Thyroid gland (tissue), 4 donors: ENCODE measurements around the gene LRRC8D. TPM values are rescaled to one million over a fixed set of nuclear protein-coding genes. Genes with fewer than 3 reads are reported as not detected.

Experiments used
- DNase-seq, 2 donors: peaks; one replicate each; pipeline ENCODE4 v3.0.0-alpha.2; 2019
- H3K27ac ChIP-seq, 3 donors: fragments of 200-600 bp; sonication (generic); 1 replicate in 2 of 3; 2 replicates in 1 of 3; pipeline ENCODE4 v1.5.1; 2016 to 2019; ENCODE audit warnings: mild to moderate bottlenecking in 1 of 3, moderate library complexity in 1 of 3
- H3K27me3 ChIP-seq: fragments of 200-600 bp; sonication (generic); one replicate; pipeline ENCODE4 v1.5.1; 2019
- H3K36me3 ChIP-seq, 2 donors: fragments of 200-600 bp; sonication (generic); one replicate each; pipeline ENCODE4 v1.5.1; 2016 to 2019
- H3K4me1 ChIP-seq, 2 donors: fragments of 200-600 bp; sonication (generic); one replicate each; pipeline ENCODE4 v1.5.1; 2017 to 2019
- H3K4me3 ChIP-seq, 3 donors: fragments of 200-600 bp; sonication (generic); replicated peaks in 1 of 3; 1 replicate in 2 of 3; 2 replicates in 1 of 3; pipeline ENCODE4 v1.5.1; 2016; ENCODE audit warnings: mild to moderate bottlenecking in 1 of 3
- H3K9me3 ChIP-seq: fragments of 200-600 bp; sonication (generic); one replicate; pipeline ENCODE4 v1.5.1; 2017
- POLR2A ChIP-seq, 2 donors: fragments of 450-650 bp; IDR thresholded peaks; one replicate each; pipeline ENCODE4 v1.6.1; 2017; ENCODE audit warnings: antibody characterized with exemption in 2 of 2, mild to moderate bottlenecking in 2 of 2, moderate library complexity in 1 of 2
- WGBS, 2 donors: methylation state at CpG; one replicate each; pipeline ENCODE4 v1.1.5; 2017; 5-methylcytosine and 5-hydroxymethylcytosine counted together
- intact Hi-C: fragments of 100-400 bp; cut with DNase I; formaldehyde crosslinking; loops from one replicate; pipeline ENCODE4 v1.15.1; 2023
- total RNA-seq, 4 donors: library from RNA; depleted of rRNA; stranded (reverse); fragments of >200 nt; gene quantifications; one replicate each; pipeline ENCODE4 v1.2.3, GENCODE V29; 2016
- TF ChIP-seq, protein P1 (sequence below), 6 experiments: fragments of 200-600 bp in 3 of 6; fragments of 450-650 bp in 3 of 6; sonication (generic) in 3 of 6; IDR thresholded peaks; one replicate each; pipeline ENCODE4 v1.5.1; 2016 to 2019; ENCODE audit warnings: antibody characterized with exemption in 6 of 6, mild to moderate bottlenecking in 2 of 6, inconsistent platforms in 1 of 6, moderate library complexity in 1 of 6

LRRC8D gene
- total RNA-seq, 4 donors from 2014 or later = 21.1 to 46.7 (median 35.3) TPM

DNA sequence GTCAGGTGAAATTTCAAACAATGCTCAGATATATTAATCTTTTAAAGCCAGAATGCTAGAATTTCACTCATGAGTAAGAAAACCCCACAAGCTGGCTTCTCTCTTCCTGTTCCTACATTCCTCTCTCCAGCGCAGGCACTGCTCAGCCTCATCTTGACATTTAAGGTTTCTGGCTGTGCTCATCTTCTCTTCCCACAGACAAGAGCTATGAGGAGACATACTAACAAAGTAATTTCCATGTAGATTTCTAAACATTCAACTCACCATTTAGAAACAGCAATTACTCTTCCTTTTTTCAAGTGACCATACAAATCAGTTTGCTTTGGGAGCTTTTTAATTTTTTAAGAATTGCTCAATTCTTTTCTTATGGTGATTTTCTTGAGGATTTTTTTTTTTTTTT lies 7.8 kb upstream of the LRRC8D start:
- Histone ChIP-seq H3K9me3 (no peaks in the 10 kb centered on the region), H3K4me3 (no peak overlapping the region), H3K27ac (no peak overlapping the region), H3K27me3 (no peaks in the 10 kb centered on the region), H3K36me3 (no peaks in the 10 kb centered on the region), H3K4me1 (no peaks in the 10 kb centered on the region)
- intact Hi-C loops = no loop called here
- DNase-seq = no peak
- 90 to 94% methylated on average over 1 of the region's 1 CpG for WGBS, 2 donors
- TF ChIP-seq, protein P1, sequence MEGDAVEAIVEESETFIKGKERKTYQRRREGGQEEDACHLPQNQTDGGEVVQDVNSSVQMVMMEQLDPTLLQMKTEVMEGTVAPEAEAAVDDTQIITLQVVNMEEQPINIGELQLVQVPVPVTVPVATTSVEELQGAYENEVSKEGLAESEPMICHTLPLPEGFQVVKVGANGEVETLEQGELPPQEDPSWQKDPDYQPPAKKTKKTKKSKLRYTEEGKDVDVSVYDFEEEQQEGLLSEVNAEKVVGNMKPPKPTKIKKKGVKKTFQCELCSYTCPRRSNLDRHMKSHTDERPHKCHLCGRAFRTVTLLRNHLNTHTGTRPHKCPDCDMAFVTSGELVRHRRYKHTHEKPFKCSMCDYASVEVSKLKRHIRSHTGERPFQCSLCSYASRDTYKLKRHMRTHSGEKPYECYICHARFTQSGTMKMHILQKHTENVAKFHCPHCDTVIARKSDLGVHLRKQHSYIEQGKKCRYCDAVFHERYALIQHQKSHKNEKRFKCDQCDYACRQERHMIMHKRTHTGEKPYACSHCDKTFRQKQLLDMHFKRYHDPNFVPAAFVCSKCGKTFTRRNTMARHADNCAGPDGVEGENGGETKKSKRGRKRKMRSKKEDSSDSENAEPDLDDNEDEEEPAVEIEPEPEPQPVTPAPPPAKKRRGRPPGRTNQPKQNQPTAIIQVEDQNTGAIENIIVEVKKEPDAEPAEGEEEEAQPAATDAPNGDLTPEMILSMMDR (IDR thresholded peaks at IDR 0.05) = no peak
- no peak for TF ChIP-seq POLR2A (IDR thresholded peaks at IDR 0.05)

DNA sequence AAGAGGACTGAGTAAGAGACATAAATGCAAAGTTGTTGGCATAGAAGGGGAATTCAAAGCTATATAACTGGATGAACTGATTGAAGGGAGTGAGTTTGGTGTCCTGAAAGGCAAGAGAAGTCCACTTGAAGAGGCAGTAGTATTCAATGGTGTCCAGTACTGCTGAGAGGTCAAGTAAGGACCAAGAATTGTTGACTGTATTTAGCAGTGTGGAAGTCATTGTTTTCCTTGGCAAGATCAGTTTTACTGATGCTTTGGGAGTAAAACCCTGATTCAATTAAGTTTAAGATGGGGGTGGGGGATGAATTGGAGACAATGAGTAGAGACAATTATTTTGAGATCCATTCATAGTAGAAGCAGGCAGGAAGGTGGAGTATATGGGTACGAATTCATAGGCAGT lies 5.8 kb upstream of the LRRC8D start:
- TF ChIP-seq, protein P1 (IDR thresholded peaks at IDR 0.05) = no peak
- TF ChIP-seq POLR2A (IDR thresholded peaks at IDR 0.05) = no peak
- H3K9me3 ChIP-seq = no peaks in the 10 kb centered on the region
- intact Hi-C loops = no loop called here
- no peak overlapping the region for H3K4me3 ChIP-seq
- H3K36me3 ChIP-seq = no peaks in the 10 kb centered on the region
- no peak overlapping the region for H3K27ac ChIP-seq
- H3K4me1 ChIP-seq = peaks cover 3 to 4% of the 10 kb centered on the region in 2 donors
- no peak for DNase-seq
- H3K27me3 ChIP-seq = no peaks in the 10 kb centered on the region
- 79 to 92% methylated on average over 1 of the region's 1 CpG for WGBS, 2 donors

DNA sequence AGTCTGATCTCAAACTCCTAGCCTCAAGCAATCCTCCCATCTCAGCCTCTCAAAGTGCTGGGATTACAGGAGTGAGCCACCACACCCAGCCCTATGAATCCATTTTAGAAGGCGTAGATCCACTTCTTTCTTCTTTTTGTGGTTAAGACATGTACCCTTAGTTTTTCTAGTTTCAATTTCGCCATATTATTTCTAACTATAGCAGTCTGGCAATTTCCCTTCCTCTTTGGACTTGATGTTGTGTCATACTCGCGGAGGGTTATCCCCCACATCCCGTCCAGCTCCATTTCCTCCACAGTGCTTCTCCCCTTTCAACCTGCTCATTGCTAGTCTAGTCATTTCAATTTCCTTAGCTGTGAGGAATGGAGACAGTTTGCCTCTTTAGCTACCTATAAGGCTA lies 5.2 kb upstream of the LRRC8D start:
- no peak for TF ChIP-seq POLR2A (IDR thresholded peaks at IDR 0.05)
- TF ChIP-seq, protein P1 (IDR thresholded peaks at IDR 0.05) = no peak
- no peaks in the 10 kb centered on the region for H3K27me3 ChIP-seq
- DNase-seq = no peak
- H3K36me3 ChIP-seq = no peaks in the 10 kb centered on the region
- intact Hi-C loops = no loop called here
- H3K4me3 ChIP-seq = no peak overlapping the region
- H3K9me3 ChIP-seq = no peaks in the 10 kb centered on the region
- H3K4me1 ChIP-seq = peaks cover 6 to 7% of the 10 kb centered on the region in 2 donors
- 89 to 93% methylated on average over 5 of the region's 5 CpGs for WGBS, 2 donors
- no peak overlapping the region for H3K27ac ChIP-seq

DNA sequence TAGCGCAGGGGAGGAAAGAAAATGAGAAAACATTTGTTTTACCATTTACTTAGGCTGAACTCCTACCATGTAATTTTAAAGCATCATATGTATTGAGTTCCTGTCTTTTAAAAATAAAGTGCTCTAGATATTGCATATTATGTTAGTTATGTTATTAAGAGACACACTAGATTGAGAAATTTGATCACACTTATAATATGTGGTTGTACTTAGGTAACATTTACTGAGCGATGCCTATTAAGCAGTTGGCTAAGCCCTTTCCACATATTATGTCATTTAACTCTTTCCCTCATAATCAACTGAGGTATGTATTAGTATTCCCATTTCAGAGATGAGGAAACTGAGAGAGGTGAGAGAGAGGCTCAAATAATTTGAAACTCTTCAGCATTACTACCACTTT lies 4.5 kb upstream of the LRRC8D start:
- Histone ChIP-seq H3K27ac (no peak overlapping the region), H3K36me3 (no peaks in the 10 kb centered on the region), H3K4me1 (peaks cover 6 to 7% of the 10 kb centered on the region in 2 donors), H3K9me3 (no peaks in the 10 kb centered on the region), H3K27me3 (no peaks in the 10 kb centered on the region), H3K4me3 (no peak overlapping the region)
- no peak for DNase-seq
- 93% methylated on average over 2 of the region's 2 CpGs for WGBS, 2 donors
- intact Hi-C loops = no loop called here
- TF ChIP-seq, protein P1 (IDR thresholded peaks at IDR 0.05) = no peak
- no peak for TF ChIP-seq POLR2A (IDR thresholded peaks at IDR 0.05)

DNA sequence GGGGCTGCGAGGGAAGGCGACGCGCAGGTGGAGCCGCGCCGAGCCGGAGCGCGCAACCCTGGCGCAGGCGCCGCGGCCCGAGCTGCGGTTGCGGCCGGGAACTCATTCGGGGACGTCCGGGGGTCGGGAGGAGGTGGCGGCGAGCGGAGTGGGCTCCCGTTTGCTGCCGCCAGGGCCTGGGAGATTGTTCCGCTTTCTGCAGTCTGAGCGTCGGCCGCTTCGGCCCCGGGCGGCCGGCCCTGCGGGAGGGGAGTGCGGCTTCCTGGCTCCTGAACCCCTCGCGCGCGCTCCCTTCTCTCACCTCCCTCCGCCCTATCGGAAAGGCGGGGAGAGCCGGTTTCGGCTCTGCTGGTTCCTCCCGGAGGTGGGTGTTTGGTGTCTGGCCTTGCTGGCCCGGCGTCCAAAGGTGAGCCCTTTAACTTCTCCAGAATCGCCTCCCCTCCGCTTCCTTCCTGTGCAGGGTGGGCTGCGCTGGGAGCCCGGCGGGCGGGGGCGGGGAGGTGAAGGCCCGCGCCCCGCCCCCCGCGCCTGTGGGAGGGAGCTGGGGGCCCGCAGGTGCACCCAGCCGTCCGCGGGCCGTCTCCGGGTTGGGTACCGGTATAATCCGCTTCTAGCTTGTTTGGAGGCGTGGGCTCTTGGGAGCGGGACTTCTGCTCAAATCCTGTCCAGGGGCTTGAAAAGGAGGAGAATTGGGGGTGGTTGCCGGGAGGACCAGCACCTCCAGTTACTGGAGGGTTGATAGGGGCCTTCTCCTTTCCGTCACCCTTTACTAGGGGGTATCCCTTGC lies 683 bp downstream of the LRRC8D start:
- intact Hi-C loops = no loop called here
- 1 to 5% methylated on average over 11 to 40 of the region's 73 CpGs for WGBS, 2 donors
- H3K9me3 ChIP-seq = no peaks in the 10 kb centered on the region
- no peaks in the 10 kb centered on the region for H3K36me3 ChIP-seq
- H3K27ac ChIP-seq = peak overlapping the region; percentile 72 to 88 (median 75)
- TF ChIP-seq, protein P1 (IDR thresholded peaks at IDR 0.05) = no peak
- peak in 1 of 2 donors; percentile 33 for TF ChIP-seq POLR2A (IDR thresholded peaks at IDR 0.05)
- no peaks in the 10 kb centered on the region for H3K27me3 ChIP-seq
- H3K4me1 ChIP-seq = peaks cover 13 to 16% of the 10 kb centered on the region in 2 donors
- DNase-seq = peak; percentile 71 to 72
- H3K4me3 ChIP-seq = peak overlapping the region; percentile 27 to 94 (median 93)
